Ascending aorta (tissue), 2 donors: Measurements from ENCODE around the gene MAN1B1. TPM values are rescaled to one million over a fixed set of nuclear protein-coding genes. Genes with fewer than 3 reads are reported as not detected.

Experiments used
- DNase-seq, 2 donors: peaks; one replicate each; pipeline ENCODE4 v3.0.0-alpha.2; 2019; ENCODE audit warnings: low spot score in 2 of 2
- H3K27ac ChIP-seq, 2 donors: fragments of 200-600 bp; sonication (generic); one replicate each; pipeline ENCODE4 v1.5.1; 2016 to 2017; ENCODE audit warnings: mild to moderate bottlenecking in 1 of 2
- H3K27me3 ChIP-seq: fragments of 200-600 bp; sonication (generic); one replicate; pipeline ENCODE4 v1.5.1; 2017
- H3K36me3 ChIP-seq, 2 donors: fragments of 200-600 bp; sonication (generic); one replicate each; pipeline ENCODE4 v1.5.1; 2016
- H3K4me1 ChIP-seq, 2 donors: fragments of 200-600 bp; sonication (generic); one replicate each; pipeline ENCODE4 v1.5.1; 2016 to 2017; ENCODE audit warnings: mild to moderate bottlenecking in 1 of 2
- H3K4me3 ChIP-seq, 2 donors: fragments of 200-600 bp; sonication (generic); one replicate each; pipeline ENCODE4 v1.5.1; 2016 to 2017; ENCODE audit warnings: mild to moderate bottlenecking in 1 of 2
- H3K9me3 ChIP-seq, 2 donors: fragments of 200-600 bp; sonication (generic); one replicate each; pipeline ENCODE4 v1.5.1; 2016
- intact Hi-C: fragments of 100-400 bp; cut with DNase I; formaldehyde crosslinking; loops from one replicate; pipeline ENCODE4 v1.15.1; 2023
- total RNA-seq: library from RNA; depleted of rRNA; stranded (reverse); fragments of >200 nt; gene quantifications from one replicate; pipeline ENCODE4 v1.1.0, GENCODE V29; 2016
- TF ChIP-seq, protein P1 (sequence below), 3 experiments: fragments of 200-600 bp in 2 of 3; fragments of 450-650 bp in 1 of 3; sonication (generic) in 2 of 3; IDR thresholded peaks; one replicate each; pipeline ENCODE4 v1.5.1; 2016 to 2019; ENCODE audit warnings: antibody characterized with exemption in 3 of 3, mild to moderate bottlenecking in 1 of 3, moderate library complexity in 1 of 3

The MAN1B1 gene
- total RNA-seq, 1 donor from 2014 or later, result 85.3 TPM

GRCh38 chr9:137136261-137136880 lies 49.6 kb downstream of the MAN1B1 start:
- H3K27ac ChIP-seq, result no peak overlapping the region
- H3K4me1 ChIP-seq, result no peaks in the 10 kb centered on the region
- H3K27me3 ChIP-seq, result peaks cover 17% of the 10 kb centered on the region
- H3K9me3 ChIP-seq, result no peaks in the 10 kb centered on the region
- DNase-seq, result no peak
- H3K4me3 ChIP-seq, result no peak overlapping the region
- intact Hi-C loops, result no loop called here
- TF ChIP-seq, protein P1, sequence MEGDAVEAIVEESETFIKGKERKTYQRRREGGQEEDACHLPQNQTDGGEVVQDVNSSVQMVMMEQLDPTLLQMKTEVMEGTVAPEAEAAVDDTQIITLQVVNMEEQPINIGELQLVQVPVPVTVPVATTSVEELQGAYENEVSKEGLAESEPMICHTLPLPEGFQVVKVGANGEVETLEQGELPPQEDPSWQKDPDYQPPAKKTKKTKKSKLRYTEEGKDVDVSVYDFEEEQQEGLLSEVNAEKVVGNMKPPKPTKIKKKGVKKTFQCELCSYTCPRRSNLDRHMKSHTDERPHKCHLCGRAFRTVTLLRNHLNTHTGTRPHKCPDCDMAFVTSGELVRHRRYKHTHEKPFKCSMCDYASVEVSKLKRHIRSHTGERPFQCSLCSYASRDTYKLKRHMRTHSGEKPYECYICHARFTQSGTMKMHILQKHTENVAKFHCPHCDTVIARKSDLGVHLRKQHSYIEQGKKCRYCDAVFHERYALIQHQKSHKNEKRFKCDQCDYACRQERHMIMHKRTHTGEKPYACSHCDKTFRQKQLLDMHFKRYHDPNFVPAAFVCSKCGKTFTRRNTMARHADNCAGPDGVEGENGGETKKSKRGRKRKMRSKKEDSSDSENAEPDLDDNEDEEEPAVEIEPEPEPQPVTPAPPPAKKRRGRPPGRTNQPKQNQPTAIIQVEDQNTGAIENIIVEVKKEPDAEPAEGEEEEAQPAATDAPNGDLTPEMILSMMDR (IDR thresholded peaks at IDR 0.05), result no peak
- H3K36me3 ChIP-seq, result no peaks in the 10 kb centered on the region

- H3K4me3 ChIP-seq, result no peak overlapping the region
- intact Hi-C loops, result no loop called here
- no peak for DNase-seq
- no peaks in the 10 kb centered on the region for H3K36me3 ChIP-seq
- no peaks in the 10 kb centered on the region for H3K4me1 ChIP-seq
- H3K27me3 ChIP-seq, result peaks cover 17% of the 10 kb centered on the region
- no peaks in the 10 kb centered on the region for H3K9me3 ChIP-seq
- TF ChIP-seq, protein P1 (IDR thresholded peaks at IDR 0.05), result no peak
- H3K27ac ChIP-seq, result no peak overlapping the region
These were observed 50.3 kb downstream of the MAN1B1 start for GRCh38 chr9:137136881-137137607.

- Histone ChIP-seq H3K9me3 (no peaks in the 10 kb centered on the region), H3K4me1 (no peaks in the 10 kb centered on the region), H3K27ac (no peak overlapping the region), H3K27me3 (peaks cover 17% of the 10 kb centered on the region), H3K4me3 (no peak overlapping the region), H3K36me3 (no peaks in the 10 kb centered on the region)
- TF ChIP-seq, protein P1 (IDR thresholded peaks at IDR 0.05), result no peak
- intact Hi-C loops, result no loop called here
- DNase-seq, result no peak
These were observed 51.4 kb downstream of the MAN1B1 start for GRCh38 chr9:137138058-137138721.

- TF ChIP-seq, protein P1 (IDR thresholded peaks at IDR 0.05), result no peak
- DNase-seq, result no peak
- Histone ChIP-seq H3K27me3 (peaks cover 17% of the 10 kb centered on the region), H3K4me3 (peak within 1 kb of the TSS in 1 of 2 donors; percentile 32), H3K9me3 (no peaks in the 10 kb centered on the region), H3K4me1 (no peaks in the 10 kb centered on the region), H3K27ac (no peak within 1 kb of the TSS), H3K36me3 (no peaks in the 10 kb centered on the region)
- intact Hi-C loops, result no loop called here
These were observed 52.1 kb downstream of the MAN1B1 start, which contains the start of gene GRIN1 for GRCh38 chr9:137138722-137139467. TSS of gene GRIN1 (plus strand) at chr9:137139154. CDS start at chr9:137139487, 333 bp downstream.

- Histone ChIP-seq H3K9me3 (no peaks in the 10 kb centered on the region), H3K4me3 (no peak overlapping the region), H3K4me1 (no peaks in the 10 kb centered on the region), H3K27ac (no peak overlapping the region), H3K27me3 (peaks cover 17% of the 10 kb centered on the region), H3K36me3 (no peaks in the 10 kb centered on the region)
- TF ChIP-seq, protein P1 (IDR thresholded peaks at IDR 0.05), result no peak
- intact Hi-C loops, result no loop called here
- DNase-seq, result no peak
These were observed 52.8 kb downstream of the MAN1B1 start for GRCh38 chr9:137139468-137140150.
